ENCODE data around the gene CAPN8.

- TF ChIP-seq REST (IDR thresholded peaks at IDR 0.05; ENCODE audit: insufficient read depth in 1 of 2, low read depth in 2 of 2, low read length in 2 of 2) (no peak), POLR2AphosphoS5 (IDR thresholded peaks at IDR 0.05; ENCODE audit: low read depth, low read length) (no peak), TAF1 (IDR thresholded peaks at IDR 0.05; ENCODE audit: borderline replicate concordance, insufficient read depth, low read length) (no peak)
These were observed 2.1 kb upstream of the CAPN8 start for GRCh38 chr1:223667484-223668182.

All from PFSK-1 (cell line).